GM12878 (cell line): ENCODE results near the gene AMPH.
"Not testable (repeated sequence)": the region's sequence is repeated elsewhere in the genome, so short reads cannot be mapped to it uniquely, and the experiment has no call there.

ENCODE experiments used
- BRCA1 ChIP-seq: IDR thresholded peaks from 2 replicates; pipeline ENCODE4 v1.6.1; 2011; ENCODE audit warnings: low read depth, low read length, improper control_type of control experiment
- CBFB ChIP-seq: IDR thresholded peaks from 2 replicates; pipeline ENCODE4 v1.6.1; 2016; ENCODE audit warnings: antibody characterized with exemption, low read depth
- HDAC6 ChIP-seq: fragments of 200-600 bp; sonication (generic); IDR thresholded peaks from one replicate; pipeline ENCODE4 v1.8.0; 2017; ENCODE audit warnings: antibody characterized with exemption; ENCODE audit not compliant: unreplicated experiment
- RCOR1 ChIP-seq: conservative IDR thresholded peaks from 2 replicates; pipeline ENCODE4 v1.6.1; 2012; ENCODE audit warnings: low read depth, low read length, improper control_type of control experiment
- STAT3 ChIP-seq: IDR thresholded peaks from 2 replicates; pipeline ENCODE4 v1.6.1; 2011; ENCODE audit warnings: low read depth, low read length, improper control_type of control experiment
- ZZZ3 ChIP-seq: IDR thresholded peaks from 2 replicates; pipeline ENCODE4 v1.6.1; 2011; ENCODE audit warnings: low read depth; ENCODE audit not compliant: control insufficient read depth, insufficient read length
- TF ChIP-seq, protein P1 (sequence below), 3 experiments: IDR thresholded peaks in 2 of 3; conservative IDR thresholded peaks in 1 of 3; 2 replicates each; pipeline ENCODE4 v1.5.1; 2011; ENCODE audit warnings: low read depth in 3 of 3, low read length in 3 of 3, mild to moderate bottlenecking in 3 of 3, control low read depth in 2 of 3, moderate library complexity in 2 of 3, inconsistent platforms in 1 of 3, mixed read lengths in 1 of 3; ENCODE audit not compliant: control insufficient read depth in 2 of 3, insufficient read depth in 1 of 3; ENCODE audit errors: extremely low read depth in 1 of 3
- TF ChIP-seq, protein P2 (sequence below): fragments of 450-650 bp; IDR thresholded peaks from 2 replicates; pipeline ENCODE4 v1.6.1; 2017; ENCODE audit warnings: borderline replicate concordance

DNA sequence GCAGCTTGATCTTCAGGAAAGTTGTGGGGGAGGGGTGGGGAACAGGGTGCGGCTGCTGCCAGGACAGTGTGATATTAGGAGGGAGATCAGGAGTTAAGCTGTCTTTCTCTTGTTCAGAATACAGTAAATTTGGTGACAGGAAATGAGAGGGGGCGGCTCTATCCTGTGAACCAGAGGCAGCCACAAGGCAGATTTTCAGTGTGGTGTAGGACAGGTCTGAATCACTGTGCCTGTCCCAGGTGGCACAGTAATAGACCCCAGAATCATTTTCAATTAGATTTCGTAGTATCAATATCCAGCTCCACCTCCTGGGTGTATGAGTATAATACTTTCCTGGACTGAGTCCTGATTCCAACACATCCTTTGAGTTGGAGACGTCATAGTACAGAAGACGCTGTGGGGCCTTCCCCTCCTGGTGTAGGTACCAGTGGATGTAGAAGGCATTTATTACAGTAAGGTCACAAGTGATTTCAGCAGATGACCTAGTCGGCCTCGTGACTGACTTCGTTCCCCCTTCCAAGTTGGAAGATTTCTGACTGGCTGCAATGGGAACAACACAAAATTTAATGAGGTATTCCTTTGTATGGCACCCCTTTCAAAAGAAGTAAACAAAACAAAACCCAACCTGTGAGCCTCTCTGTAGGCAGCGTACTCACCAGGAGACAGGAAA, 281.9 kb downstream of the AMPH start:
- TF ChIP-seq HDAC6, ZZZ3, RCOR1, CBFB, BRCA1, STAT3: not testable (repeated sequence)
- TF ChIP-seq, protein P1, sequence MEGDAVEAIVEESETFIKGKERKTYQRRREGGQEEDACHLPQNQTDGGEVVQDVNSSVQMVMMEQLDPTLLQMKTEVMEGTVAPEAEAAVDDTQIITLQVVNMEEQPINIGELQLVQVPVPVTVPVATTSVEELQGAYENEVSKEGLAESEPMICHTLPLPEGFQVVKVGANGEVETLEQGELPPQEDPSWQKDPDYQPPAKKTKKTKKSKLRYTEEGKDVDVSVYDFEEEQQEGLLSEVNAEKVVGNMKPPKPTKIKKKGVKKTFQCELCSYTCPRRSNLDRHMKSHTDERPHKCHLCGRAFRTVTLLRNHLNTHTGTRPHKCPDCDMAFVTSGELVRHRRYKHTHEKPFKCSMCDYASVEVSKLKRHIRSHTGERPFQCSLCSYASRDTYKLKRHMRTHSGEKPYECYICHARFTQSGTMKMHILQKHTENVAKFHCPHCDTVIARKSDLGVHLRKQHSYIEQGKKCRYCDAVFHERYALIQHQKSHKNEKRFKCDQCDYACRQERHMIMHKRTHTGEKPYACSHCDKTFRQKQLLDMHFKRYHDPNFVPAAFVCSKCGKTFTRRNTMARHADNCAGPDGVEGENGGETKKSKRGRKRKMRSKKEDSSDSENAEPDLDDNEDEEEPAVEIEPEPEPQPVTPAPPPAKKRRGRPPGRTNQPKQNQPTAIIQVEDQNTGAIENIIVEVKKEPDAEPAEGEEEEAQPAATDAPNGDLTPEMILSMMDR (IDR thresholded peaks at IDR 0.05 in 2 of 3, conservative IDR thresholded peaks at IDR 0.05 in 1 of 3; ENCODE audit: control insufficient read depth in 2 of 3, extremely low read depth in 1 of 3, insufficient read depth in 1 of 3, low read depth in 3 of 3, low read length in 3 of 3): not testable (repeated sequence)
- TF ChIP-seq, protein P2, sequence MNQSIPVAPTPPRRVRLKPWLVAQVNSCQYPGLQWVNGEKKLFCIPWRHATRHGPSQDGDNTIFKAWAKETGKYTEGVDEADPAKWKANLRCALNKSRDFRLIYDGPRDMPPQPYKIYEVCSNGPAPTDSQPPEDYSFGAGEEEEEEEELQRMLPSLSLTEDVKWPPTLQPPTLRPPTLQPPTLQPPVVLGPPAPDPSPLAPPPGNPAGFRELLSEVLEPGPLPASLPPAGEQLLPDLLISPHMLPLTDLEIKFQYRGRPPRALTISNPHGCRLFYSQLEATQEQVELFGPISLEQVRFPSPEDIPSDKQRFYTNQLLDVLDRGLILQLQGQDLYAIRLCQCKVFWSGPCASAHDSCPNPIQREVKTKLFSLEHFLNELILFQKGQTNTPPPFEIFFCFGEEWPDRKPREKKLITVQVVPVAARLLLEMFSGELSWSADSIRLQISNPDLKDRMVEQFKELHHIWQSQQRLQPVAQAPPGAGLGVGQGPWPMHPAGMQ: not testable (repeated sequence)
